Gastroesophageal sphincter (tissue), 4 donors: ENCODE measurements around the gene INPP4B. TPM values are rescaled to one million over a fixed set of nuclear protein-coding genes. Genes with fewer than 3 reads are reported as not detected.

Experiments used
- ATAC-seq: fragments of 150-250 bp; one replicate; pipeline ENCODE4 v1.9.1; 2016; ENCODE audit warnings: mild to moderate bottlenecking, moderate library complexity
- H3K27ac ChIP-seq, 4 donors: fragments of 200-600 bp; sonication (generic) in 3 of 4; 1 replicate in 3 of 4; 2 replicates in 1 of 4; pipeline ENCODE4 v1.5.1; 2016 to 2019
- H3K27me3 ChIP-seq: fragments of 200-600 bp; sonication (generic); one replicate; pipeline ENCODE4 v1.5.1; 2019
- H3K36me3 ChIP-seq, 2 donors: fragments of 200-600 bp; sonication (generic); one replicate each; pipeline ENCODE4 v1.5.1; 2019; ENCODE audit warnings: control low read depth in 1 of 2
- H3K4me1 ChIP-seq, 3 donors: fragments of 200-600 bp; sonication (generic); 1 replicate in 2 of 3; 2 replicates in 1 of 3; pipeline ENCODE4 v1.5.1; 2016 to 2019; ENCODE audit warnings: control low read depth in 2 of 3
- H3K4me3 ChIP-seq, 2 donors: fragments of 200-600 bp; sonication (generic); one replicate each; pipeline ENCODE4 v1.5.1; 2019; ENCODE audit warnings: mild to moderate bottlenecking in 1 of 2, moderate library complexity in 1 of 2
- H3K9me3 ChIP-seq, 3 donors: fragments of 200-600 bp; sonication (generic); one replicate each; pipeline ENCODE4 v1.5.1; 2017 to 2019; ENCODE audit warnings: control low read depth in 2 of 3
- EP300 ChIP-seq: sonication (generic); formaldehyde crosslinking; IDR thresholded peaks from one replicate; pipeline ENCODE4 v1.6.1; 2017; ENCODE audit warnings: antibody characterized with exemption, mild to moderate bottlenecking
- POLR2A ChIP-seq, 2 donors: fragments of 450-650 bp; IDR thresholded peaks; one replicate each; pipeline ENCODE4 v1.6.1; 2017; ENCODE audit warnings: antibody characterized with exemption in 2 of 2, mild to moderate bottlenecking in 2 of 2, moderate library complexity in 1 of 2
- POLR2AphosphoS5 ChIP-seq: sonication (generic); formaldehyde crosslinking; IDR thresholded peaks from one replicate; pipeline ENCODE4 v1.6.1; 2017; ENCODE audit warnings: antibody characterized with exemption
- WGBS, 2 donors: methylation state at CpG; one replicate each; pipeline ENCODE4 v1.1.5; 2018; ENCODE audit warnings: low coverage in 1 of 2; 5-methylcytosine and 5-hydroxymethylcytosine counted together
- total RNA-seq, 4 donors: library from RNA; depleted of rRNA; stranded (reverse); fragments of >200 nt; gene quantifications; one replicate each; pipeline ENCODE4 v1.1.0, GENCODE V29; 2016
- TF ChIP-seq, protein P1 (sequence below), 4 experiments: fragments of 200-600 bp in 2 of 4; fragments of 450-650 bp in 2 of 4; sonication (generic) in 1 of 4; IDR thresholded peaks; one replicate each; pipeline ENCODE4 v1.5.1; 2017 to 2019; ENCODE audit warnings: antibody characterized with exemption in 4 of 4, mild to moderate bottlenecking in 2 of 4, moderate library complexity in 2 of 4

INPP4B gene
- total RNA-seq, 4 donors from 2014 or later, result 17.6 to 63.8 (median 31.3) TPM

- TF ChIP-seq, protein P1, sequence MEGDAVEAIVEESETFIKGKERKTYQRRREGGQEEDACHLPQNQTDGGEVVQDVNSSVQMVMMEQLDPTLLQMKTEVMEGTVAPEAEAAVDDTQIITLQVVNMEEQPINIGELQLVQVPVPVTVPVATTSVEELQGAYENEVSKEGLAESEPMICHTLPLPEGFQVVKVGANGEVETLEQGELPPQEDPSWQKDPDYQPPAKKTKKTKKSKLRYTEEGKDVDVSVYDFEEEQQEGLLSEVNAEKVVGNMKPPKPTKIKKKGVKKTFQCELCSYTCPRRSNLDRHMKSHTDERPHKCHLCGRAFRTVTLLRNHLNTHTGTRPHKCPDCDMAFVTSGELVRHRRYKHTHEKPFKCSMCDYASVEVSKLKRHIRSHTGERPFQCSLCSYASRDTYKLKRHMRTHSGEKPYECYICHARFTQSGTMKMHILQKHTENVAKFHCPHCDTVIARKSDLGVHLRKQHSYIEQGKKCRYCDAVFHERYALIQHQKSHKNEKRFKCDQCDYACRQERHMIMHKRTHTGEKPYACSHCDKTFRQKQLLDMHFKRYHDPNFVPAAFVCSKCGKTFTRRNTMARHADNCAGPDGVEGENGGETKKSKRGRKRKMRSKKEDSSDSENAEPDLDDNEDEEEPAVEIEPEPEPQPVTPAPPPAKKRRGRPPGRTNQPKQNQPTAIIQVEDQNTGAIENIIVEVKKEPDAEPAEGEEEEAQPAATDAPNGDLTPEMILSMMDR (IDR thresholded peaks at IDR 0.05), result no peak
- TF ChIP-seq POLR2AphosphoS5, result no peak
- TF ChIP-seq POLR2A (IDR thresholded peaks at IDR 0.05), result no peak
- TF ChIP-seq EP300, result no peak
- Histone ChIP-seq H3K4me3 (no peak overlapping the region), H3K36me3 (no peaks in the 10 kb centered on the region), H3K9me3 (no peaks in the 10 kb centered on the region), H3K4me1 (no peaks in the 10 kb centered on the region), H3K27ac (no peak overlapping the region), H3K27me3 (no peaks in the 10 kb centered on the region)
- 36 to 53% methylated on average over 3 of the region's 3 CpGs for WGBS, 2 donors
- ATAC-seq, result no peak
Observed at GRCh38 chr4:142044271-142044670, 801.8 kb downstream of the INPP4B start.

GRCh38 chr4:142043509-142043908 is 802.6 kb downstream of the INPP4B start:
- no peak for ATAC-seq
- no peaks in the 10 kb centered on the region for H3K4me1 ChIP-seq
- no peaks in the 10 kb centered on the region for H3K9me3 ChIP-seq
- no peak overlapping the region for H3K4me3 ChIP-seq
- H3K27me3 ChIP-seq, result no peaks in the 10 kb centered on the region
- no peaks in the 10 kb centered on the region for H3K36me3 ChIP-seq
- TF ChIP-seq POLR2A (IDR thresholded peaks at IDR 0.05), result no peak
- TF ChIP-seq, protein P1 (IDR thresholded peaks at IDR 0.05), result no peak
- H3K27ac ChIP-seq, result no peak overlapping the region

- Histone ChIP-seq H3K4me3 (no peak overlapping the region), H3K27ac (no peak overlapping the region), H3K4me1 (no peaks in the 10 kb centered on the region), H3K36me3 (no peaks in the 10 kb centered on the region), H3K27me3 (no peaks in the 10 kb centered on the region), H3K9me3 (no peaks in the 10 kb centered on the region)
- TF ChIP-seq, protein P1 (IDR thresholded peaks at IDR 0.05), result no peak
- TF ChIP-seq POLR2A (IDR thresholded peaks at IDR 0.05), result no peak
- no peak for TF ChIP-seq EP300
- no peak for TF ChIP-seq POLR2AphosphoS5
- 100% methylated on average over 1 of the region's 1 CpG for WGBS, 2 donors
- no peak for ATAC-seq
Observed at GRCh38 chr4:142041788-142042187, 804.3 kb downstream of the INPP4B start.

- Histone ChIP-seq H3K4me1 (no peaks in the 10 kb centered on the region), H3K4me3 (no peak overlapping the region), H3K9me3 (no peaks in the 10 kb centered on the region), H3K27ac (no peak overlapping the region), H3K27me3 (no peaks in the 10 kb centered on the region), H3K36me3 (no peaks in the 10 kb centered on the region)
- WGBS, 2 donors, result 51 to 72% methylated on average over 2 to 3 of the region's 3 CpGs
- ATAC-seq, result no peak
- TF ChIP-seq, protein P1 (IDR thresholded peaks at IDR 0.05), result no peak
- TF ChIP-seq POLR2AphosphoS5, result no peak
- no peak for TF ChIP-seq POLR2A (IDR thresholded peaks at IDR 0.05)
- TF ChIP-seq EP300, result no peak
Observed at GRCh38 chr4:142040043-142040442, 806.1 kb downstream of the INPP4B start.

GRCh38 chr4:142036795-142037583 is 809.1 kb downstream of the INPP4B start:
- TF ChIP-seq EP300, result no peak
- no peak for TF ChIP-seq POLR2AphosphoS5
- TF ChIP-seq, protein P1 (IDR thresholded peaks at IDR 0.05), result no peak
- no peak for TF ChIP-seq POLR2A (IDR thresholded peaks at IDR 0.05)
- H3K4me3 ChIP-seq, result no peak overlapping the region
- ATAC-seq, result no peak
- no peak overlapping the region for H3K27ac ChIP-seq
- H3K4me1 ChIP-seq, result no peaks in the 10 kb centered on the region
- H3K36me3 ChIP-seq, result no peaks in the 10 kb centered on the region
- 27 to 52% methylated on average over 4 of the region's 4 CpGs for WGBS, 2 donors
- H3K9me3 ChIP-seq, result no peaks in the 10 kb centered on the region
- no peaks in the 10 kb centered on the region for H3K27me3 ChIP-seq
